H9 (cell line): ENCODE results near the gene KRT5. TPM values are rescaled to one million over a fixed set of nuclear protein-coding genes. Genes with fewer than 3 reads are reported as not detected.

ENCODE experiments used
- DNase-seq: peaks from one replicate; pipeline ENCODE4 v3.0.0-alpha.2; 2017
- H2AFZ ChIP-seq: one replicate; pipeline ENCODE4 v1.6.1; 2013; ENCODE audit warnings: mild to moderate bottlenecking, low read length, control low read depth, moderate library complexity
- H2AK5ac ChIP-seq: 2 replicates; pipeline ENCODE4 v1.6.1; 2013; ENCODE audit warnings: low read length, control low read depth, mixed read lengths; ENCODE audit not compliant: insufficient read length
- H2BK120ac ChIP-seq: one replicate; pipeline ENCODE4 v1.6.1; 2013; ENCODE audit warnings: low read depth, mild to moderate bottlenecking, low read length, control low read depth, inconsistent platforms; ENCODE audit not compliant: poor library complexity, severe bottlenecking
- H2BK12ac ChIP-seq: 2 replicates; pipeline ENCODE4 v1.6.1; 2013; ENCODE audit warnings: low read length, control low read depth, mixed read lengths, low read depth; ENCODE audit not compliant: insufficient read length
- H2BK15ac ChIP-seq: 2 replicates; pipeline ENCODE4 v1.6.1; 2013; ENCODE audit warnings: low read depth, low read length, control low read depth
- H2BK20ac ChIP-seq: one replicate; pipeline ENCODE4 v1.6.1; 2013; ENCODE audit warnings: low read depth, mild to moderate bottlenecking, low read length, control low read depth, inconsistent platforms; ENCODE audit not compliant: poor library complexity, severe bottlenecking
- H2BK5ac ChIP-seq: 2 replicates; pipeline ENCODE4 v1.6.1; 2013; ENCODE audit warnings: low read length, control low read depth, mixed read lengths; ENCODE audit not compliant: insufficient read length
- H3K14ac ChIP-seq: 2 replicates; pipeline ENCODE4 v1.6.1; 2013; ENCODE audit warnings: low read length, control low read depth; ENCODE audit not compliant: insufficient read depth
- H3K18ac ChIP-seq: 2 replicates; pipeline ENCODE4 v1.6.1; 2013; ENCODE audit warnings: low read depth, mild to moderate bottlenecking, mixed read lengths, low read length, control low read depth; ENCODE audit not compliant: insufficient read length
- H3K23ac ChIP-seq: 2 replicates; pipeline ENCODE4 v1.6.1; 2013; ENCODE audit warnings: low read length, control low read depth, mixed read lengths, low read depth; ENCODE audit not compliant: insufficient read length
- H3K23me2 ChIP-seq: 2 replicates; pipeline ENCODE4 v1.6.1; 2013; ENCODE audit warnings: low read depth, mild to moderate bottlenecking, mixed read lengths, low read length, control low read depth; ENCODE audit not compliant: insufficient read length, poor library complexity, severe bottlenecking
- H3K27ac ChIP-seq: 2 replicates; pipeline ENCODE4 v1.5.1; 2013; ENCODE audit warnings: low read length, control low read depth, mixed read lengths, low read depth; ENCODE audit not compliant: insufficient read length
- H3K27me3 ChIP-seq: 2 replicates; pipeline ENCODE4 v1.6.1; 2013; ENCODE audit warnings: low read length, control low read depth, inconsistent platforms; ENCODE audit not compliant: insufficient read depth
- H3K4ac ChIP-seq: 2 replicates; pipeline ENCODE4 v1.6.1; 2013; ENCODE audit warnings: low read depth, mild to moderate bottlenecking, control low read depth, inconsistent platforms, low read length, moderate library complexity
- H3K4me1 ChIP-seq: 2 replicates; pipeline ENCODE4 v1.6.1; 2013; ENCODE audit warnings: low read length, control low read depth, inconsistent platforms; ENCODE audit not compliant: insufficient read depth
- H3K4me2 ChIP-seq: 2 replicates; pipeline ENCODE4 v1.6.1; 2013; ENCODE audit warnings: low read length, control low read depth, mixed read lengths; ENCODE audit not compliant: insufficient read length, insufficient read depth
- H3K56ac ChIP-seq: 2 replicates; pipeline ENCODE4 v1.6.1; 2013; ENCODE audit warnings: low read depth, mild to moderate bottlenecking, mixed read lengths, low read length, control low read depth; ENCODE audit not compliant: insufficient read length
- H3K79me1 ChIP-seq: 2 replicates; pipeline ENCODE4 v1.6.1; 2013; ENCODE audit warnings: low read depth, mild to moderate bottlenecking, moderate library complexity, low read length, control low read depth, inconsistent platforms; ENCODE audit not compliant: insufficient read depth, poor library complexity, severe bottlenecking
- H3K79me2 ChIP-seq: 2 replicates; pipeline ENCODE4 v1.6.1; 2013; ENCODE audit warnings: low read length, control low read depth, inconsistent platforms; ENCODE audit not compliant: insufficient read depth
- H3K9ac ChIP-seq: 2 replicates; pipeline ENCODE4 v1.6.1; 2013; ENCODE audit warnings: low read length, control low read depth, mixed read lengths; ENCODE audit not compliant: insufficient read length; ENCODE audit errors: extremely low read depth
- H3K9me3 ChIP-seq: one replicate; pipeline ENCODE4 v1.6.1; 2013; ENCODE audit warnings: low read depth, low read length, inconsistent platforms; ENCODE audit not compliant: control insufficient read depth
- H3T11ph ChIP-seq: one replicate; pipeline ENCODE4 v1.6.1; 2013; ENCODE audit warnings: mild to moderate bottlenecking, low read length, control low read depth, inconsistent platforms
- H4K20me1 ChIP-seq: one replicate; pipeline ENCODE4 v1.6.1; 2013; ENCODE audit not compliant: control insufficient read depth, insufficient read length, insufficient read depth
- H4K5ac ChIP-seq: 2 replicates; pipeline ENCODE4 v1.6.1; 2013; ENCODE audit warnings: low read depth, mild to moderate bottlenecking, mixed read lengths, low read length, control low read depth; ENCODE audit not compliant: insufficient read length
- H4K8ac ChIP-seq: replicated peaks from 2 replicates; pipeline ENCODE4 v1.6.1; 2013; ENCODE audit warnings: low read length, control low read depth, mixed read lengths, low read depth; ENCODE audit not compliant: insufficient read length
- H4K91ac ChIP-seq: 2 replicates; pipeline ENCODE4 v1.6.1; 2013; ENCODE audit warnings: low read depth, mild to moderate bottlenecking, moderate library complexity, mixed read lengths, low read length, control low read depth; ENCODE audit not compliant: insufficient read length
- H3K27ac Mint-ChIP-seq, 3 experiments: 2 replicates in 2 of 3; 3 replicates in 1 of 3; pipeline ENCODE4 v1.8.0; 2020 to 2021; ENCODE audit warnings: mixed read lengths in 3 of 3, mild to moderate bottlenecking in 1 of 3, moderate library complexity in 1 of 3
- H3K27me3 Mint-ChIP-seq: 2 replicates; pipeline ENCODE4 v1.8.0; 2021; ENCODE audit warnings: low read depth, mild to moderate bottlenecking, moderate library complexity, mixed read lengths
- H3K36me3 Mint-ChIP-seq, 3 experiments: 2 replicates in 2 of 3; 3 replicates in 1 of 3; pipeline ENCODE4 v1.8.0; 2020 to 2021; ENCODE audit warnings: low read depth in 3 of 3, mixed read lengths in 3 of 3; ENCODE audit not compliant: insufficient read depth in 1 of 3
- H3K4me1 Mint-ChIP-seq, 2 experiments: 2 replicates each; pipeline ENCODE4 v1.8.0; 2020; ENCODE audit warnings: mixed read lengths in 2 of 2
- H3K4me3 Mint-ChIP-seq, 2 experiments: 2 replicates in 1 of 2; 3 replicates in 1 of 2; pipeline ENCODE4 v1.8.0; 2020 to 2021; ENCODE audit warnings: mild to moderate bottlenecking in 2 of 2, mixed read lengths in 2 of 2, moderate library complexity in 1 of 2
- H3K9me3 Mint-ChIP-seq, 2 experiments: 2 replicates in 1 of 2; 3 replicates in 1 of 2; pipeline ENCODE4 v1.8.0; 2020; ENCODE audit warnings: mild to moderate bottlenecking in 2 of 2, mixed read lengths in 2 of 2, moderate library complexity in 1 of 2
- total RNA-seq: library from RNA; stranded (reverse); gene quantifications from 2 replicates; pipeline ENCODE4 v1.2.1, GENCODE V29; 2021
- TF ChIP-seq, protein P1 (sequence below): fragments of 200-600 bp; sonication (generic); conservative IDR thresholded peaks from 3 replicates; pipeline ENCODE4 v1.8.0; 2021; ENCODE audit warnings: antibody characterized with exemption, mild to moderate bottlenecking

Gene KRT5
- total RNA-seq, 1 experiment from 2014 or later = not detected

- Histone ChIP-seq H3K18ac (no peak overlapping the region), H4K5ac (no peak overlapping the region), H4K91ac (no peak overlapping the region), H2BK5ac (no peak overlapping the region), H3K14ac (no peak overlapping the region), H3K4me1 (no peaks in the 10 kb centered on the region), H2BK20ac (no peak overlapping the region), H4K8ac (no peak overlapping the region), H3K4ac (no peak overlapping the region), H3K56ac (no peak overlapping the region), H3K27me3 (no peaks in the 10 kb centered on the region), H3K4me2 (no peak overlapping the region), H3K23me2 (no peaks in the 10 kb centered on the region), H3K27ac (no peak overlapping the region), H2BK15ac (no peak overlapping the region), H2AFZ (no peak overlapping the region), H3T11ph (no peak overlapping the region), H2BK12ac (no peak overlapping the region), H4K20me1 (no peaks in the 10 kb centered on the region), H3K79me1 (no peaks in the 10 kb centered on the region), H3K9me3 (no peaks in the 10 kb centered on the region), H3K23ac (no peak overlapping the region), H3K79me2 (no peaks in the 10 kb centered on the region), H3K9ac (no peak overlapping the region), H2AK5ac (no peak overlapping the region), H2BK120ac (no peak overlapping the region)
- Mint-ChIP-seq H3K9me3 (no peaks in the 10 kb centered on the region), H3K27ac (no peak overlapping the region), H3K4me1 (peaks cover 3 to 6% of the 10 kb centered on the region in 2 experiments; a peak in 3 of 4 replicates), H3K4me3 (no peak overlapping the region), H3K27me3 (peaks cover 6% of the 10 kb centered on the region; the same call in 1 of the 2 replicates), H3K36me3 (no peaks in the 10 kb centered on the region)
- DNase-seq = no peak
- TF ChIP-seq, protein P1, sequence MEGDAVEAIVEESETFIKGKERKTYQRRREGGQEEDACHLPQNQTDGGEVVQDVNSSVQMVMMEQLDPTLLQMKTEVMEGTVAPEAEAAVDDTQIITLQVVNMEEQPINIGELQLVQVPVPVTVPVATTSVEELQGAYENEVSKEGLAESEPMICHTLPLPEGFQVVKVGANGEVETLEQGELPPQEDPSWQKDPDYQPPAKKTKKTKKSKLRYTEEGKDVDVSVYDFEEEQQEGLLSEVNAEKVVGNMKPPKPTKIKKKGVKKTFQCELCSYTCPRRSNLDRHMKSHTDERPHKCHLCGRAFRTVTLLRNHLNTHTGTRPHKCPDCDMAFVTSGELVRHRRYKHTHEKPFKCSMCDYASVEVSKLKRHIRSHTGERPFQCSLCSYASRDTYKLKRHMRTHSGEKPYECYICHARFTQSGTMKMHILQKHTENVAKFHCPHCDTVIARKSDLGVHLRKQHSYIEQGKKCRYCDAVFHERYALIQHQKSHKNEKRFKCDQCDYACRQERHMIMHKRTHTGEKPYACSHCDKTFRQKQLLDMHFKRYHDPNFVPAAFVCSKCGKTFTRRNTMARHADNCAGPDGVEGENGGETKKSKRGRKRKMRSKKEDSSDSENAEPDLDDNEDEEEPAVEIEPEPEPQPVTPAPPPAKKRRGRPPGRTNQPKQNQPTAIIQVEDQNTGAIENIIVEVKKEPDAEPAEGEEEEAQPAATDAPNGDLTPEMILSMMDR = no peak
Measured at GRCh38 chr12:52542157-52542556, 22.0 kb upstream of the KRT5 start.
